ENCODE results near the gene GDF7.

GDF7 gene

DNA sequence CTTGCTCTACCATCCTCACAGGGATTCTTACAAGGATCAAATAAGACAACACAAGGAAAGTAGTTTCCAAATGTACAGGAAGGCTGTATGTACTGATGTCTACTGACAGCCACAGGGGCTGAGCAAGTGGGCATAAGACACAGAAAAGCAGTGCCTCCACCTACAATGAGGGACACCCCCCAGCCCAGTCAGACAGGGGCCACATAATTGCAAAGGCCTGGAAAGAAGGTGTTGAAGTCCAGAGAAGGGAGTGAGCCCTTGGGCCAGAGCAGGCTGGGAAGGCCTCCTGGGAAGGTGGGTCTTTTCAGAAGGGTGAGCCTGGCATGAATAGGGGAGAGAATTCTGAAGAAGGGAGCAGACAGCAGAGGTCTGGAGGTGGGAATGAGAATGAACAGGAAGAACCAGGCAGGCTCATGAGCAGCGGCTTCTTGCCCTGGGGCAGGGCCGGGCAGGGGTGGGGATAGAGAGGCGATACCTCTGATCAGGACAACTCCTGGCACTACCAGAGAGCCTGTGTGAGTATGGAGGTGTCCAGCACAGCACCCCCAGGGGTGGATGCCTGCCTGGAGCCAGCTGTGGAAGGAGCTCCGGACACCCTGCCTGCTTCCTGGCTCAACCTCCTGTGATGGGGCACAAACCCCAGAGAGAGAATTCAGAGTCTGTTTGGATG is 46.1 kb upstream of the GDF7 start:
- TF ChIP-seq, protein P1, sequence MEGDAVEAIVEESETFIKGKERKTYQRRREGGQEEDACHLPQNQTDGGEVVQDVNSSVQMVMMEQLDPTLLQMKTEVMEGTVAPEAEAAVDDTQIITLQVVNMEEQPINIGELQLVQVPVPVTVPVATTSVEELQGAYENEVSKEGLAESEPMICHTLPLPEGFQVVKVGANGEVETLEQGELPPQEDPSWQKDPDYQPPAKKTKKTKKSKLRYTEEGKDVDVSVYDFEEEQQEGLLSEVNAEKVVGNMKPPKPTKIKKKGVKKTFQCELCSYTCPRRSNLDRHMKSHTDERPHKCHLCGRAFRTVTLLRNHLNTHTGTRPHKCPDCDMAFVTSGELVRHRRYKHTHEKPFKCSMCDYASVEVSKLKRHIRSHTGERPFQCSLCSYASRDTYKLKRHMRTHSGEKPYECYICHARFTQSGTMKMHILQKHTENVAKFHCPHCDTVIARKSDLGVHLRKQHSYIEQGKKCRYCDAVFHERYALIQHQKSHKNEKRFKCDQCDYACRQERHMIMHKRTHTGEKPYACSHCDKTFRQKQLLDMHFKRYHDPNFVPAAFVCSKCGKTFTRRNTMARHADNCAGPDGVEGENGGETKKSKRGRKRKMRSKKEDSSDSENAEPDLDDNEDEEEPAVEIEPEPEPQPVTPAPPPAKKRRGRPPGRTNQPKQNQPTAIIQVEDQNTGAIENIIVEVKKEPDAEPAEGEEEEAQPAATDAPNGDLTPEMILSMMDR (IDR thresholded peaks at IDR 0.05; ENCODE audit: low read depth, low read length, missing control alignments): no peak
- H3K4me3 ChIP-seq (replicated peaks; ENCODE audit: low read depth, low read length): no peak overlapping the region
- DNase-seq (ENCODE audit: extremely low read depth, low read depth): no peak

DNA sequence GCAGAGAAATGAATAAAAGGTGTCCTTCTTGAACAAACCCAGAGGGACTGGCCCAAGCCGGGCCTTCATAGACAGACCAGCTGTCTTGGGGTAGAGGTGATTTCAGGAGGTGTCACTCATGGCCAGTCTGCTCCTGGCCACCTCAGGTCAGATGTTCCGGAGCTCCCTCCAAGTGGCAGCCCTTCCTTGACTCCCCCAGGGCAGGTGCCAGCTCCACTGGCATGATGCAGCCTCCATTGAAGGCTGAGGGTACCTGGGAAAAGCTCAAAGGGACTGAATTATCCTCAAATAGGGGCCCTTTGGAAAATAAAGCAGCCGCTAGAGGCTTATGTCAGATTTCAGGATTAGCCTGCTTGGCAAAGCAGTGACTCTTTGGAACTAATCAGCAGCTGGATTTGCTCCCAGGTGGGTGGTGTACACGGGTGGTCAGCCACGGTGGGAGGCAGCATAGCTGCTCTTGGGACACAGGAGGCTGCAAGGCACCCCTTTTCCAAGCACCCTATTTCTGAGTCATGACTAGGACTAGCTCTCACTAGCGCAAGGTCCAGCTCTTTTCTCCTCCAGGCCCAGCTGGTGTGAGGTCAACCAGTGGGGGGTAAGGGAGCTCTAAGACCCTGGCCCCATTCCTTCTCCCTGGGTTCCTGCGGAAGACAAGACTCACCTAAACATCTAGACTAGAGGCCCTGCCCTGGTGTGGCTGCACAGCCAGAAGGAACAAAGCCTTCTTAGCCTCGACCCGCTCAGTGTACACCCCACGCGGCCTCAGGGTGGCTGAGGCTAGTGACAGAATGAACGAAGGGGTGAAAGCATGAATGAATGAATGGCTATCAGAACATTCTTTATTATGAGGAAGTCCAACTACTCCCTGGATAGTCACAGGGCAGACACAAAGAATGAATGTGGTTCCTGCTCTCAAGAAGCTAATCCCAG is 45.3 kb upstream of the GDF7 start:
- TF ChIP-seq, protein P1 (IDR thresholded peaks at IDR 0.05; ENCODE audit: low read depth, low read length, missing control alignments): no peak
- no peak overlapping the region for H3K4me3 ChIP-seq (replicated peaks; ENCODE audit: low read depth, low read length)
- no peak for DNase-seq (ENCODE audit: extremely low read depth, low read depth)

GRCh38 chr2:20622296-20622686 is 44.7 kb upstream of the GDF7 start:
- DNase-seq (ENCODE audit: extremely low read depth, low read depth): no peak
- TF ChIP-seq, protein P1 (IDR thresholded peaks at IDR 0.05; ENCODE audit: low read depth, low read length, missing control alignments): no peak

GRCh38 chr2:20622731-20623130 is 44.2 kb upstream of the GDF7 start:
- DNase-seq (ENCODE audit: extremely low read depth, low read depth): no peak
- H3K4me3 ChIP-seq (replicated peaks; ENCODE audit: low read depth, low read length): no peak overlapping the region
- TF ChIP-seq, protein P1 (IDR thresholded peaks at IDR 0.05; ENCODE audit: low read depth, low read length, missing control alignments): no peak

More at GRCh38 chr2:20622296-20622686, 44.7 kb upstream of the GDF7 start:
- no peak overlapping the region for H3K4me3 ChIP-seq (replicated peaks; ENCODE audit: low read depth, low read length)

DNA sequence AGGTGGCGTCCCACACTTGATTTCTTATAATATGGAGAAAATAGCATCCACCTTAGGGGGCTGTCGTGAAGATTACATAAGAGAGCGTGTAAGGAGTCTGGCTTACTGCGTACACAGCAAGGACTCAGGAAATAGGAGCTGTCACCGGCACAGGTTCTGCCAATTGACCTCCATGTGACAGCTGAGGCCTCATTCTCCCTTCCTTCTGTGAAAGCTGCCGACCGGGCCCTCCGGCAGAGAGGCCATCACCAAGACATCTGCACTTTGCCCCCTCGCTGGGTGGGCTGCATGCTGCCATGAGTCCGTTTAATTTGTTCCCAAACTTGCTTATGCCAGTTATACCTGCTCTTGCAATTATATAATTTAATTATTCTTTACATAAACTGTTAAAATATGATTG is 43.7 kb upstream of the GDF7 start:
- H3K4me3 ChIP-seq (replicated peaks; ENCODE audit: low read depth, low read length): no peak overlapping the region
- TF ChIP-seq, protein P1 (IDR thresholded peaks at IDR 0.05; ENCODE audit: low read depth, low read length, missing control alignments): no peak
- no peak for DNase-seq (ENCODE audit: extremely low read depth, low read depth)

GRCh38 chr2:20623741-20624155 is 43.2 kb upstream of the GDF7 start:
- DNase-seq (ENCODE audit: extremely low read depth, low read depth): no peak
- no peak overlapping the region for H3K4me3 ChIP-seq (replicated peaks; ENCODE audit: low read depth, low read length)
- TF ChIP-seq, protein P1 (IDR thresholded peaks at IDR 0.05; ENCODE audit: low read depth, low read length, missing control alignments): no peak

Measured in HFF-Myc (cell line).